ENCODE results near the gene TMED4. TPM values are rescaled to one million over a fixed set of nuclear protein-coding genes. Genes with fewer than 3 reads are reported as not detected.

Gene TMED4
- polyA plus RNA-seq, 1 donor (not counting 4 experiments of a cell fraction or from before 2014, with no cell fraction given), result 45.8 TPM

GRCh38 chr7:44595934-44596635 is 14.1 kb upstream of the TMED4 start:
- Histone ChIP-seq H4K20me1 (ENCODE audit: control insufficient read depth, extremely low read depth, insufficient read depth, low read length) (no peaks in the 10 kb centered on the region), H3K4me2 (ENCODE audit: control insufficient read depth, extremely low read depth, insufficient read depth, low read depth, low read length) (no peak overlapping the region), H3K9me3 (ENCODE audit: control insufficient read depth, low read depth, low read length) (no peaks in the 10 kb centered on the region), H3K27me3 (ENCODE audit: control insufficient read depth, extremely low read depth, insufficient read depth, low read length) (no peaks in the 10 kb centered on the region), H3K36me3 (ENCODE audit: control insufficient read depth in 2 of 2, extremely low read depth in 1 of 2, insufficient read depth in 2 of 2, low read length in 2 of 2) (no peaks in the 10 kb centered on the region), H3K4me3 (ENCODE audit: control insufficient read depth in 2 of 3, extremely low read depth in 1 of 3, insufficient read depth in 2 of 3, low read depth in 1 of 3, low read length in 3 of 3) (no peak overlapping the region), H2AFZ (ENCODE audit: control insufficient read depth, low read length) (no peak overlapping the region), H3K79me2 (ENCODE audit: control insufficient read depth, insufficient read depth, low read length) (no peaks in the 10 kb centered on the region), H3K27ac (ENCODE audit: control insufficient read depth, insufficient read depth, low read length) (no peak overlapping the region), H3K9me1 (ENCODE audit: control insufficient read depth, extremely low read depth, insufficient read depth, low read length) (no peaks in the 10 kb centered on the region), H3K9ac (ENCODE audit: control insufficient read depth, extremely low read depth, insufficient read depth, low read length) (no peak overlapping the region), H3K4me1 (ENCODE audit: control insufficient read depth, extremely low read depth, insufficient read depth, low read length) (no peaks in the 10 kb centered on the region)
- TF ChIP-seq EZH2 (IDR thresholded peaks at IDR 0.05; ENCODE audit: low read length) (no peak), CTCF (optimal IDR thresholded peaks at IDR 0.05 in 1 of 3, IDR thresholded peaks at IDR 0.05 in 1 of 3, conservative IDR thresholded peaks at IDR 0.05 in 1 of 3; ENCODE audit: extremely low read depth in 1 of 3, insufficient read depth in 2 of 3, low read length in 3 of 3) (no peak)
- dilution Hi-C loops (cut with MboI; ENCODE audit: extremely low pct_ligation_motif_present, low sequenced_read_pairs), result no loop called here
- FAIRE-seq (no peak), DNase-seq (ENCODE audit: low read depth, low spot score) (no peak)

GRCh38 chr7:44590910-44591309 is 8.9 kb upstream of the TMED4 start:
- Histone ChIP-seq H2AFZ (ENCODE audit: control insufficient read depth, low read length) (no peak overlapping the region), H3K27me3 (ENCODE audit: control insufficient read depth, extremely low read depth, insufficient read depth, low read length) (no peaks in the 10 kb centered on the region), H3K4me2 (ENCODE audit: control insufficient read depth, extremely low read depth, insufficient read depth, low read depth, low read length) (no peak overlapping the region), H3K27ac (ENCODE audit: control insufficient read depth, insufficient read depth, low read length) (no peak overlapping the region), H3K9me3 (ENCODE audit: control insufficient read depth, low read depth, low read length) (no peaks in the 10 kb centered on the region), H3K36me3 (ENCODE audit: control insufficient read depth in 2 of 2, extremely low read depth in 1 of 2, insufficient read depth in 2 of 2, low read length in 2 of 2) (no peaks in the 10 kb centered on the region), H3K9me1 (ENCODE audit: control insufficient read depth, extremely low read depth, insufficient read depth, low read length) (no peaks in the 10 kb centered on the region), H3K4me3 (ENCODE audit: control insufficient read depth in 2 of 3, extremely low read depth in 1 of 3, insufficient read depth in 2 of 3, low read depth in 1 of 3, low read length in 3 of 3) (no peak overlapping the region), H3K9ac (ENCODE audit: control insufficient read depth, extremely low read depth, insufficient read depth, low read length) (no peak overlapping the region), H3K79me2 (ENCODE audit: control insufficient read depth, insufficient read depth, low read length) (no peaks in the 10 kb centered on the region), H3K4me1 (ENCODE audit: control insufficient read depth, extremely low read depth, insufficient read depth, low read length) (no peaks in the 10 kb centered on the region), H4K20me1 (ENCODE audit: control insufficient read depth, extremely low read depth, insufficient read depth, low read length) (no peaks in the 10 kb centered on the region)
- no peak for TF ChIP-seq CTCF (optimal IDR thresholded peaks at IDR 0.05 in 1 of 3, IDR thresholded peaks at IDR 0.05 in 1 of 3, conservative IDR thresholded peaks at IDR 0.05 in 1 of 3; ENCODE audit: extremely low read depth in 1 of 3, insufficient read depth in 2 of 3, low read length in 3 of 3)
- TF ChIP-seq EZH2 (IDR thresholded peaks at IDR 0.05; ENCODE audit: low read length), result no peak
- dilution Hi-C loops (cut with MboI; ENCODE audit: extremely low pct_ligation_motif_present, low sequenced_read_pairs), result no loop called here
- FAIRE-seq (no peak), DNase-seq (ENCODE audit: low read depth, low spot score) (no peak)

All from keratinocyte (primary cell).